Placental pericyte (primary cell): Measurements from ENCODE around the gene NCKAP5L. TPM values are rescaled to one million over a fixed set of nuclear protein-coding genes. Genes with fewer than 3 reads are reported as not detected.

Experiments
- small RNA-seq: library from RNA; depleted of rRNA; stranded (forward); fragments of <200 nt; gene quantifications from one replicate; pipeline ENCODE3, GENCODE V24; 2012; ENCODE audit warnings: low replicate concordance
- total RNA-seq: library from RNA; depleted of rRNA; stranded (reverse); fragments of >200 nt; gene quantifications from 2 replicates; pipeline ENCODE4 v1.2.3, GENCODE V29; 2012

Gene NCKAP5L, protein sequence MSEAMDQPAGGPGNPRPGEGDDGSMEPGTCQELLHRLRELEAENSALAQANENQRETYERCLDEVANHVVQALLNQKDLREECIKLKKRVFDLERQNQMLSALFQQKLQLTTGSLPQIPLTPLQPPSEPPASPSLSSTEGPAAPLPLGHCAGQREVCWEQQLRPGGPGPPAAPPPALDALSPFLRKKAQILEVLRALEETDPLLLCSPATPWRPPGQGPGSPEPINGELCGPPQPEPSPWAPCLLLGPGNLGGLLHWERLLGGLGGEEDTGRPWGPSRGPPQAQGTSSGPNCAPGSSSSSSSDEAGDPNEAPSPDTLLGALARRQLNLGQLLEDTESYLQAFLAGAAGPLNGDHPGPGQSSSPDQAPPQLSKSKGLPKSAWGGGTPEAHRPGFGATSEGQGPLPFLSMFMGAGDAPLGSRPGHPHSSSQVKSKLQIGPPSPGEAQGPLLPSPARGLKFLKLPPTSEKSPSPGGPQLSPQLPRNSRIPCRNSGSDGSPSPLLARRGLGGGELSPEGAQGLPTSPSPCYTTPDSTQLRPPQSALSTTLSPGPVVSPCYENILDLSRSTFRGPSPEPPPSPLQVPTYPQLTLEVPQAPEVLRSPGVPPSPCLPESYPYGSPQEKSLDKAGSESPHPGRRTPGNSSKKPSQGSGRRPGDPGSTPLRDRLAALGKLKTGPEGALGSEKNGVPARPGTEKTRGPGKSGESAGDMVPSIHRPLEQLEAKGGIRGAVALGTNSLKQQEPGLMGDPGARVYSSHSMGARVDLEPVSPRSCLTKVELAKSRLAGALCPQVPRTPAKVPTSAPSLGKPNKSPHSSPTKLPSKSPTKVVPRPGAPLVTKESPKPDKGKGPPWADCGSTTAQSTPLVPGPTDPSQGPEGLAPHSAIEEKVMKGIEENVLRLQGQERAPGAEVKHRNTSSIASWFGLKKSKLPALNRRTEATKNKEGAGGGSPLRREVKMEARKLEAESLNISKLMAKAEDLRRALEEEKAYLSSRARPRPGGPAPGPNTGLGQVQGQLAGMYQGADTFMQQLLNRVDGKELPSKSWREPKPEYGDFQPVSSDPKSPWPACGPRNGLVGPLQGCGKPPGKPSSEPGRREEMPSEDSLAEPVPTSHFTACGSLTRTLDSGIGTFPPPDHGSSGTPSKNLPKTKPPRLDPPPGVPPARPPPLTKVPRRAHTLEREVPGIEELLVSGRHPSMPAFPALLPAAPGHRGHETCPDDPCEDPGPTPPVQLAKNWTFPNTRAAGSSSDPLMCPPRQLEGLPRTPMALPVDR (N-terminal part only)
- 39.7 and 40.3 TPM in 2 replicates for total RNA-seq

DNA sequence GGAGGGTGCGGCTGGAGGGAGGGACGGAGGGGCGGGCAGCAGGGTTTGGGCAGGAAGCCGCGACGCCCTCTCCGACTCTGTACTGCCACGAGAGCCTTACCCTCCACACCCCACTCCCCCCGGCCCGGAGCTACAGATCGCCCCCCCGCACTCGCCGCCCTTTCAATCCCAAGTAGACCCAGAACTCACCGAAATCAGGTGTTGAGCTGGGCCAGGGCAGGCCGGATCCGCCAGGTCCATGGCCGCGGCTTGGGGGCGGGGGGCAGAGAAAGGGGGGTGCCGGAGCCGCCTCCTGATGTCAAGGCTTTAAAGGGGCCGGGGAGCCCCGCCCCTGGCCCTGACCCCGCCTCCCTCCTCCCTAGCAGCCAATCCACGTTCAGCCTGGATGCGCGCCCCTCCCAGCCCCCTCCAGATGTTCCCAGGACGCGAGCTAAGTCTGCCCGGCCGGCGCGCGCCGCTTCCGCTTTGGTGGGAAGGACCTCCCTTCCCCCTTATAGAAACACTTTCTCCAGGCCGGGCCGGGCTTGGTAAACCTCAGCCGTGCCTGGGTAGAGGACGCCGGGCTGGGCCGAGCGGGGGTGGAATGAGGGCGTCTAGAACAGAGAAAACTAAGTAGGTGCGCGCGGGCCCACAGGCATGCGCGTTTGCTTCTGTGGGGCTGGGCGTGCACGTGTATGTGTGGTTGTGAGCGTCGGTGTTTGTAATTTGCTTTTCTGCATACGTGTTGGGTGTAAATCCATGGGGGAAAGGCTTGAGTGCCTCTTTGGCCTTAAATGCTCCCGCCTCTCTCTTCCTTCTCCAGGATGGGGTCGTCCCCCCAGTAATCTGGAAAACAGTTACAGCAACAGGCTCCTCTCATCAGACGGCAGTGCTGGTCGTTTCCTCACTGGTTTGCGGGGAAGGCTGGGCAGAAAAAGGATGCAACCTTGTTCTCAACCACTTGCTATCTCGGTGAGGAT is at the start of gene NCKAP5L:
Gene NCKAP5L (minus strand): TSS at position 281 of the 959 bp plus-strand sequence. CDS start 24,369 bp downstream, outside the sequence.

GRCh38 chr12:49842519-49843352 is 14.5 kb upstream of the NCKAP5L start, which contains the start of gene BCDIN3D:
BCDIN3D (minus strand) TSS chr12:49843106; CDS start chr12:49843087, 19 bp downstream.

Small RNA genes lying within 50 kb of the gene (small RNA-seq; reads per million reads assigned to genes)
- gene LSM6P2 = not detected

Other genes starting within 250 kb of the NCKAP5L start
- 0.14 and 0.44 TPM in 2 replicates for gene FAM186B, start 222.8 kb downstream of the NCKAP5L start, total RNA-seq
- 7.6 and 11.2 TPM in 2 replicates for gene PRPF40B, start 204.9 kb downstream of the NCKAP5L start, total RNA-seq
- 28.2 and 80.6 TPM in 2 replicates for gene FMNL3, start 121.0 kb downstream of the NCKAP5L start, total RNA-seq
- gene TMBIM6, start 86.9 kb downstream of the NCKAP5L start, total RNA-seq = 511 and 533 TPM in 2 replicates
- 2.4 and 3.3 TPM in 2 replicates for gene BCDIN3D, start 14.7 kb upstream of the NCKAP5L start, total RNA-seq
- 0.29 and 6.6 TPM in 2 replicates for gene FAIM2, start 75.5 kb upstream of the NCKAP5L start, total RNA-seq
- gene AQP2, start 122.3 kb upstream of the NCKAP5L start, total RNA-seq = not detected in 2 replicates
- gene AQP5, start 133.5 kb upstream of the NCKAP5L start, total RNA-seq = not detected in 2 replicates
- not detected in 2 replicates for gene AQP6, start 144.5 kb upstream of the NCKAP5L start, total RNA-seq
- 6.1 and 123 TPM in 2 replicates for gene RACGAP1, start 197.1 kb upstream of the NCKAP5L start, total RNA-seq
- gene ASIC1, start 229.2 kb upstream of the NCKAP5L start, total RNA-seq = 0.72 and 3.5 TPM in 2 replicates